Measurements from ENCODE around the gene SERPIND1.
"Not testable (repeated sequence)": the region's sequence is repeated elsewhere in the genome, so short reads cannot be mapped to it uniquely, and the experiment has no call there.

GRCh38 chr22:20826373-20827152 lies 52.6 kb downstream of the SERPIND1 start:
- TF ChIP-seq CTCF (IDR thresholded peaks at IDR 0.05; ENCODE audit: insufficient read depth, low read depth, low read length); EZH2 (IDR thresholded peaks at IDR 0.05; ENCODE audit: insufficient read depth, low read length): not testable (repeated sequence)
